GM13976 (cell line): ENCODE data around the gene PPIF.

Experiments
- DNase-seq: peaks from one replicate; pipeline ENCODE4 v3.0.0; 2012; ENCODE audit warnings: low spot score
- in situ Hi-C: fragments of 300-500 bp; cut with MboI; formaldehyde crosslinking; loops from one replicate; pipeline ENCODE4 v1.12.0; 2022; ENCODE audit warnings: low sequenced_read_pairs, mixed read lengths, inconsistent platforms; ENCODE audit not compliant: unreplicated experiment
- TF ChIP-seq, protein P1 (sequence below): IDR thresholded peaks from 2 replicates; pipeline ENCODE4 v1.5.1; 2012; ENCODE audit warnings: borderline replicate concordance, mild to moderate bottlenecking; ENCODE audit not compliant: insufficient read depth; ENCODE audit errors: extremely low read depth, missing control alignments, control extremely low read depth

Gene PPIF

DNA sequence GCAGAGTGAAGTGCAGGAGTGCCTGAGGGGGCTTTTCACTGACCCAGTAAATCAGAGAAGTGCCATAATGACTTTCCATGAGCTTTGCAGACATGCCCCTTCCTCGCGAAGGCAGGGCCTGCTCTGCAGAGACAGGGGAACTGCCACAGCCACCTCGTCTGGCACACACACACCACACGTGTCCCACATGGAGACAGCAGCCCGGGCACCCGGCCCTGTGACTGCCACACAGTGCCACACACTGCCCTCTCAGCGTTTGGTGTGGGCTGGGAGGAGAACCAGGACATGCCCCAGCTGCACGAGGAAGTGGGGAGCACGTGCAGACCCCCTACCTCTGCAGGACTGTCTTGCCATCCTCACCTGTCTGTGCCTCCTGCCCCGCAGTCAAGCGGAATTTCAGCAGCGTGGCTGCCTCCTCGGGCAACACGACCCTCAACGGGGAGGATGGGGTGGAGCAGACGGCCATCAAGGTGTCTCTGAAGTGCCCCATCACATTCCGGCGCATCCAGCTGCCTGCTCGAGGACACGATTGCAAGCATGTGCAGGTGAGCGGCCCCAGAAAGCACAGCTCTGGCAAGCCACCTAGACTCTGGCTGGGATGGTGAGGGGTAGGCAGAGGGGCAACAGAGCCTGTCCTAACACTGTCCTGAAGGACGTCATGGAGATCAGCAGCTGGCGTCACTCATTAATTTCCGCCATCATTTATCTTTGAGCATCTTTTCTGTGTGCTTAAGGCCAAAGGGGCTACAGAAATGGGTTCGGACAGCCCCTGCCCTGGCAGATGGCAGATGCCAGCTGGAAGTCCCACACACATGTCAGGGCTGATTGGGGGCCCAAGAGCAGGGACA, 43.4 kb upstream of the PPIF start:
- no peak for DNase-seq
- in situ Hi-C loops, result no loop called here
- TF ChIP-seq, protein P1, sequence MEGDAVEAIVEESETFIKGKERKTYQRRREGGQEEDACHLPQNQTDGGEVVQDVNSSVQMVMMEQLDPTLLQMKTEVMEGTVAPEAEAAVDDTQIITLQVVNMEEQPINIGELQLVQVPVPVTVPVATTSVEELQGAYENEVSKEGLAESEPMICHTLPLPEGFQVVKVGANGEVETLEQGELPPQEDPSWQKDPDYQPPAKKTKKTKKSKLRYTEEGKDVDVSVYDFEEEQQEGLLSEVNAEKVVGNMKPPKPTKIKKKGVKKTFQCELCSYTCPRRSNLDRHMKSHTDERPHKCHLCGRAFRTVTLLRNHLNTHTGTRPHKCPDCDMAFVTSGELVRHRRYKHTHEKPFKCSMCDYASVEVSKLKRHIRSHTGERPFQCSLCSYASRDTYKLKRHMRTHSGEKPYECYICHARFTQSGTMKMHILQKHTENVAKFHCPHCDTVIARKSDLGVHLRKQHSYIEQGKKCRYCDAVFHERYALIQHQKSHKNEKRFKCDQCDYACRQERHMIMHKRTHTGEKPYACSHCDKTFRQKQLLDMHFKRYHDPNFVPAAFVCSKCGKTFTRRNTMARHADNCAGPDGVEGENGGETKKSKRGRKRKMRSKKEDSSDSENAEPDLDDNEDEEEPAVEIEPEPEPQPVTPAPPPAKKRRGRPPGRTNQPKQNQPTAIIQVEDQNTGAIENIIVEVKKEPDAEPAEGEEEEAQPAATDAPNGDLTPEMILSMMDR, result no peak

DNA sequence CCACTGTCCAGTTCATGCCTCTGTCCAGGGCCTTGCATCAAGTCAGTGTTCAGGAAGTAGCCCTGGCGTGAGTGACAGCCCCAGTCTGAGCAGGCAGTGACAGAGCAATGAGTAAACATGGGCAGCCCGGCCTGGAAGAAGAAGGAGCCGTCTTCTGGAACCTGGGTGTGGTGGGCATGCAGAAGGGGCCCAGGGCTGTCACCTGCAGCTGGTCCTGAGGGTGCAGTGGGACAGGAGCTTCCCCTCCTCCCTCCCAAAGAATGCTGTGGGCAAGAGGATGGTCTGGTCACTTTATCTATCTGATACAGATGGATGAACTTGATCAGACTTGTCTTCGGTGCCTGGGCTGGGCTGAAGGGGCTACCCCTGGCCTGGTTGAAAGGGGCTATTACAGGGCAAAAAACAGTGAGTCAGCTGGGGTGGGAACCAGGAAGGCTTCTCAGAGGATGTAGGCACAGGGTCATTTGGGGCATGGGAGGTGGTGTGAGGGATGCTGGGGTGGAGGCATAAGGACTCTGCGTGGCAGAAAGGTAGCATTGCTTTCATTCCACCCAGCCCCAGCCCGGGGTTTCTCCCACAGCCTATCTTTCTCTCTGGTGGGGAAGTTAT, 42.7 kb upstream of the PPIF start:
- TF ChIP-seq, protein P1, result no peak
- DNase-seq, result no peak

DNA sequence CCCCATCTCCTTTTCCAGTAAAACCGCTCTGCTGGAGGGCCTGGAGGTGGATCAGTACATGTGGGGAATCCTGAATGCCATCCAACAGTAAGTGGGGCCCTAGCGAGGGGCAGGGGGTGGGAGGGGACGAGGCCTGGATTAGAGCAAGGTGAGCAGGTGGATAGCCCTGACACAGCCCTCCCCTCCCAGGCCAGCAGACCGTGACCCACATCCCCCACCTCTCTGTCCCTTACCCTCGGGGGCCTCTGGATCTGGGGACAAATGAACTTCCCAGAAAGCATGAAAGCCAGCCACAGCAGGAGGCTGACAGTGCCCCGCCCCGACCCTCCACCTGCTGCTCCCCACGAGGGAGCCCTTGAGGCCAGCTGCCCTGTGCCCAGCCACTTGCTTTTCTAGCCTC, 41.8 kb upstream of the PPIF start:
- in situ Hi-C loops, result no loop called here

More for the DNA sequence above, 42.7 kb upstream of the PPIF start:
- in situ Hi-C loops, result no loop called here

DNA sequence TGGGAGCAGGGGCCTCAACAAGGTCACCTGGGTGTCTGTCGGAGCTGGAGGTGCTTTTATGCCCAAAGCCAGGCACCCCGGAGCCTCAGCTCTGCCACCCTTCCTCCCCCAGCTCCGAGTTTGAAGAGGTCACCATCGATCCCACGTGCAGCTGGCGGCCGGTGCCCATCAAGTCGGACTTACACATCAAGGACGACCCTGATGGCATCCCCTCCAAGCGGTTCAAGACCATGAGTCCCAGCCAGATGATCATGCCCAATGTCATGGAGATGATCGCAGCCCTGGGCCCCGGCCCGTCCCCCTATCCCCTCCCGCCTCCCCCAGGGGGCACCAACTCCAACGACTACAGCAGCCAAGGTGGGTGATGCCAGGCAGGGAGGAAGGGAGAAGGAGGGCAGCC, 41.3 kb upstream of the PPIF start:
- DNase-seq, result no peak
- in situ Hi-C loops, result no loop called here
- TF ChIP-seq, protein P1, result no peak

More for the DNA sequence above, 41.8 kb upstream of the PPIF start:
- no peak for DNase-seq
- TF ChIP-seq, protein P1, result no peak

DNA sequence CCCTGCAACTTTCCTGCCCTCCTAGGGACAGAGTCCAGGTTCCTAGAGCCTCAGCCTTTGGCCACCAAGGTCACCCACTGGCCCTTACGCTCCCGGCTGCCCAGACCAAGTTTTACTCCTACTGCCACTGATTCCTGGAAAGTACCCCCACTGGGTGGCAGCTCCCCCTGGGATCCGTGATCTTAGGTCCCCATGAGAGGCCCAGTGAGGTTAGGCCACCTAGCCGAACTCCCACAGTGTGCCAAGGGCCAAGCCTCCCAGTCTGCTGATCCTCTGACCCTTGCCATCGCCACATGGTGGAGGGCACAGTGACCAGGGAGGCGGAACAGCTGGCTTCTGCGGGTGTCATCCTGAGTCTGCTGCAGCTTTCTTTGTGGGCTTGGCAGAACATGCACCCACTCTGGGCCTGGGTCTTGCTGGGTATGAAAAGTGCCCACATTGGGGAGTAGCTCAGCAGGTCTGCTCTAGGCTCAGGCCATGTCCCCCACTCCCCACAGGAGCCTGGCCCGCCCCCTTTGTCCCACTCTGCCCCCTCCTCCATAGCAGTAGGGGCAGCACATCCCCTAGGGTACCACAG, 40.5 kb upstream of the PPIF start:
- no peak for DNase-seq
- TF ChIP-seq, protein P1, result no peak
- in situ Hi-C loops, result no loop called here

DNA sequence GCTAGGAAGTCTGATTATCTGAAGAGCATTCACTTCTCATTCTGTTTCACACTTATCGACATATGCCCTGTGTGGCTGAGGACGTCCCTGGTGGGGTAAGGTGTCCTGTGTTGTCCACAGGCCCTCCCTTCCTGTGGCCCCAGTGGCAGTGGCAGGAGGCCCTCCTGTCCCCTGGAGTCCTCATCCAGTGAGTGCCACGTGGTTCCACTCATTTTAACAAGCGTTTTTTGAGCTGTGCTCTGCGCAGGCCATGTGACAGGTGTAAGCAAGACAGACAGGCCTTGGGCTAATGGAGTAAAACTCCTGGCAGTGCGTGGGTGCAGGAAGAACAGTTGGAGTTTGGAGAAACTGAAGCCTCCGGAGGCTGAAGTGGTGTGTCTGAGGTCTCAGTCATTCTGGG, 39.3 kb upstream of the PPIF start:
- in situ Hi-C loops, result no loop called here
- TF ChIP-seq, protein P1, result no peak
- no peak for DNase-seq
